Measurements from ENCODE around the gene GRM5. TPM values are rescaled to one million over a fixed set of nuclear protein-coding genes. Genes with fewer than 3 reads are reported as not detected.
"Not testable (repeated sequence)": the region's sequence is repeated elsewhere in the genome, so short reads cannot be mapped to it uniquely, and the experiment has no call there.

The GRM5 gene
- total and polyA plus RNA-seq, 2 donors from 2014 or later = 0.06 to 0.63 TPM

- FAIRE-seq (no peak), DNase-seq (no peak)
- no peak overlapping the region for H3K4me3 ChIP-seq (ENCODE audit: low read length in 3 of 3)
- intact Hi-C loops (cut with DNase I) = no loop called here
- no peaks in the 10 kb centered on the region for H3K36me3 ChIP-seq (ENCODE audit: control insufficient read depth in 2 of 3, insufficient read depth in 3 of 3, low read length in 3 of 3)
- no peak overlapping the region for H3K9ac ChIP-seq (ENCODE audit: low read length in 3 of 3)
- H3K4me1 ChIP-seq (ENCODE audit: control insufficient read depth in 2 of 3, insufficient read depth in 2 of 3, low read depth in 1 of 3, low read length in 3 of 3) = no peaks in the 10 kb centered on the region
- H3K9me3 ChIP-seq (ENCODE audit: control insufficient read depth in 2 of 3, insufficient read depth in 1 of 3, low read length in 3 of 3) = no peaks in the 10 kb centered on the region
- no peaks in the 10 kb centered on the region for H3K27me3 ChIP-seq (ENCODE audit: control insufficient read depth, insufficient read depth, low read length)
- no peak for TF ChIP-seq CTCF (IDR thresholded peaks at IDR 0.05; ENCODE audit: borderline replicate concordance, extremely low read depth, insufficient read depth)
- no peak overlapping the region for H3K27ac ChIP-seq (ENCODE audit: low read depth in 2 of 2, low read length in 2 of 2)
Observed at GRCh38 chr11:89052220-89052619, 13.6 kb downstream of the GRM5 start.

GRCh38 chr11:89047159-89047558 is 18.6 kb downstream of the GRM5 start:
- H3K4me1 ChIP-seq (ENCODE audit: control insufficient read depth in 2 of 3, insufficient read depth in 2 of 3, low read depth in 1 of 3, low read length in 3 of 3); FAIRE-seq; H3K36me3 ChIP-seq (ENCODE audit: control insufficient read depth in 2 of 3, insufficient read depth in 3 of 3, low read length in 3 of 3); H3K27me3 ChIP-seq (ENCODE audit: control insufficient read depth, insufficient read depth, low read length); DNase-seq; H3K9me3 ChIP-seq (ENCODE audit: control insufficient read depth in 2 of 3, insufficient read depth in 1 of 3, low read length in 3 of 3); H3K4me3 ChIP-seq (ENCODE audit: low read length in 3 of 3); H3K27ac ChIP-seq (ENCODE audit: low read depth in 2 of 2, low read length in 2 of 2); intact Hi-C loops (cut with DNase I); H3K9ac ChIP-seq (ENCODE audit: low read length in 3 of 3): not testable (repeated sequence)

- DNase-seq; FAIRE-seq; H3K36me3 ChIP-seq (ENCODE audit: control insufficient read depth in 2 of 3, insufficient read depth in 3 of 3, low read length in 3 of 3); H3K27me3 ChIP-seq (ENCODE audit: control insufficient read depth, insufficient read depth, low read length); H3K9me3 ChIP-seq (ENCODE audit: control insufficient read depth in 2 of 3, insufficient read depth in 1 of 3, low read length in 3 of 3); H3K9ac ChIP-seq (ENCODE audit: low read length in 3 of 3); H3K4me3 ChIP-seq (ENCODE audit: low read length in 3 of 3); intact Hi-C loops (cut with DNase I); H3K27ac ChIP-seq (ENCODE audit: low read depth in 2 of 2, low read length in 2 of 2); H3K4me1 ChIP-seq (ENCODE audit: control insufficient read depth in 2 of 3, insufficient read depth in 2 of 3, low read depth in 1 of 3, low read length in 3 of 3): not testable (repeated sequence)
Observed at GRCh38 chr11:89043861-89044588, 21.8 kb downstream of the GRM5 start.

- intact Hi-C loops (cut with DNase I); H3K4me1 ChIP-seq (ENCODE audit: control insufficient read depth in 2 of 3, insufficient read depth in 2 of 3, low read depth in 1 of 3, low read length in 3 of 3); H3K27me3 ChIP-seq (ENCODE audit: control insufficient read depth, insufficient read depth, low read length); DNase-seq; H3K9ac ChIP-seq (ENCODE audit: low read length in 3 of 3); H3K9me3 ChIP-seq (ENCODE audit: control insufficient read depth in 2 of 3, insufficient read depth in 1 of 3, low read length in 3 of 3); FAIRE-seq; H3K27ac ChIP-seq (ENCODE audit: low read depth in 2 of 2, low read length in 2 of 2); H3K4me3 ChIP-seq (ENCODE audit: low read length in 3 of 3); H3K36me3 ChIP-seq (ENCODE audit: control insufficient read depth in 2 of 3, insufficient read depth in 3 of 3, low read length in 3 of 3): not testable (repeated sequence)
Observed at GRCh38 chr11:89029671-89030070, 36.1 kb downstream of the GRM5 start.

GRCh38 chr11:89021339-89021738 is 44.4 kb downstream of the GRM5 start:
- FAIRE-seq = no peak
- H3K27me3 ChIP-seq (ENCODE audit: control insufficient read depth, insufficient read depth, low read length) = no peaks in the 10 kb centered on the region
- TF ChIP-seq CTCF (IDR thresholded peaks at IDR 0.05; ENCODE audit: borderline replicate concordance, extremely low read depth, insufficient read depth) = no peak

GRCh38 chr11:89019827-89020547 is 45.8 kb downstream of the GRM5 start:
- DNase-seq; H3K36me3 ChIP-seq (ENCODE audit: control insufficient read depth in 2 of 3, insufficient read depth in 3 of 3, low read length in 3 of 3); H3K9me3 ChIP-seq (ENCODE audit: control insufficient read depth in 2 of 3, insufficient read depth in 1 of 3, low read length in 3 of 3); FAIRE-seq; H3K27ac ChIP-seq (ENCODE audit: low read depth in 2 of 2, low read length in 2 of 2); H3K4me3 ChIP-seq (ENCODE audit: low read length in 3 of 3); H3K27me3 ChIP-seq (ENCODE audit: control insufficient read depth, insufficient read depth, low read length); H3K4me1 ChIP-seq (ENCODE audit: control insufficient read depth in 2 of 3, insufficient read depth in 2 of 3, low read depth in 1 of 3, low read length in 3 of 3); H3K9ac ChIP-seq (ENCODE audit: low read length in 3 of 3); intact Hi-C loops (cut with DNase I): not testable (repeated sequence)

More at GRCh38 chr11:89021339-89021738, 44.4 kb downstream of the GRM5 start:
- no peak for DNase-seq
- H3K4me1 ChIP-seq (ENCODE audit: control insufficient read depth in 2 of 3, insufficient read depth in 2 of 3, low read depth in 1 of 3, low read length in 3 of 3) = no peaks in the 10 kb centered on the region
- H3K9me3 ChIP-seq (ENCODE audit: control insufficient read depth in 2 of 3, insufficient read depth in 1 of 3, low read length in 3 of 3) = no peaks in the 10 kb centered on the region
- H3K36me3 ChIP-seq (ENCODE audit: control insufficient read depth in 2 of 3, insufficient read depth in 3 of 3, low read length in 3 of 3) = no peaks in the 10 kb centered on the region
- no peak overlapping the region for H3K27ac ChIP-seq (ENCODE audit: low read depth in 2 of 2, low read length in 2 of 2)
- no peak overlapping the region for H3K9ac ChIP-seq (ENCODE audit: low read length in 3 of 3)
- H3K4me3 ChIP-seq (ENCODE audit: low read length in 3 of 3) = no peak overlapping the region
- intact Hi-C loops (cut with DNase I) = no loop called here

All from kidney (tissue), 14 donors.